Measurements from ENCODE around the gene PCARE.

GRCh38 chr2:29061616-29062015 lies 12.7 kb downstream of the PCARE start:
- no peak for TF ChIP-seq EZH2 (optimal IDR thresholded peaks at IDR 0.05; ENCODE audit: low read depth, low read length)
- no peak for TF ChIP-seq CTCF (IDR thresholded peaks at IDR 0.05; ENCODE audit: low read length)
